Peyer's patch (tissue), 4 donors: ENCODE measurements around the gene SLC12A6. TPM values are rescaled to one million over a fixed set of nuclear protein-coding genes. Genes with fewer than 3 reads are reported as not detected.
"Not testable (repeated sequence)": the region's sequence is repeated elsewhere in the genome, so short reads cannot be mapped to it uniquely, and the experiment has no call there.

Experiments used
- DNase-seq, 3 donors: peaks; one replicate each; pipeline ENCODE4 v3.0.0-alpha.2; 2017 to 2019
- H3K27ac ChIP-seq, 4 donors: fragments of 200-600 bp; sonication (generic); one replicate each; pipeline ENCODE4 v1.5.1; 2016 to 2019
- H3K27me3 ChIP-seq, 2 donors: fragments of 200-600 bp; sonication (generic); one replicate each; pipeline ENCODE4 v1.5.1; 2019
- H3K36me3 ChIP-seq, 3 donors: fragments of 200-600 bp; sonication (generic); one replicate each; pipeline ENCODE4 v1.5.1; 2016 to 2019
- H3K4me1 ChIP-seq, 4 donors: fragments of 200-600 bp; sonication (generic); one replicate each; pipeline ENCODE4 v1.5.1; 2016 to 2019
- H3K4me3 ChIP-seq, 4 donors: fragments of 200-600 bp; sonication (generic); 1 replicate in 3 of 4; 2 replicates in 1 of 4; pipeline ENCODE4 v1.5.1; 2016 to 2019; ENCODE audit warnings: mild to moderate bottlenecking in 1 of 4
- H3K9me3 ChIP-seq, 4 donors: fragments of 200-600 bp; sonication (generic); one replicate each; pipeline ENCODE4 v1.5.1; 2016 to 2019; ENCODE audit warnings: mild to moderate bottlenecking in 1 of 4
- CTCF ChIP-seq, 6 experiments: fragments of 450-650 bp in 4 of 6; fragments of 200-600 bp in 2 of 6; sonication (generic) in 1 of 6; IDR thresholded peaks; one replicate each; pipeline ENCODE4 v1.5.1; 2017 to 2019; ENCODE audit warnings: antibody characterized with exemption in 6 of 6, mild to moderate bottlenecking in 3 of 6, moderate library complexity in 1 of 6
- POLR2A ChIP-seq, 2 donors: fragments of 450-650 bp; IDR thresholded peaks; one replicate each; pipeline ENCODE4 v1.5.1; 2017; ENCODE audit warnings: antibody characterized with exemption in 2 of 2, mild to moderate bottlenecking in 2 of 2, moderate library complexity in 2 of 2
- total RNA-seq, 4 donors: library from RNA; depleted of rRNA; stranded (reverse); fragments of >200 nt; gene quantifications; one replicate each; pipeline ENCODE4 v1.1.0, GENCODE V29; 2016

SLC12A6 gene
- total RNA-seq: 100 to 1,000 TPM in 1 of 4 donors, 10 to 100 TPM in 3; 48.7 to 111 (median 54.1) TPM

GRCh38 chr15:34337557-34338306, at the start of gene SLC12A6:
TSS of gene SLC12A6 (minus strand) at chr15:34337781. CDS start at chr15:34336680, 1,101 bp downstream.
- H3K36me3 ChIP-seq: peaks cover 0 to 11% (median 0%) of the 10 kb centered on the region in 3 donors
- peak within 1 kb of the TSS; percentile 78 to 87 (median 78) for H3K4me3 ChIP-seq
- H3K4me1 ChIP-seq: peaks cover 0 to 20% (median 0%) of the 10 kb centered on the region in 4 donors
- H3K27me3 ChIP-seq: no peaks in the 10 kb centered on the region
- peak within 1 kb of the TSS; percentile 88 to 98 (median 92) for H3K27ac ChIP-seq
- peak; percentile 90 to 96 (median 94) for DNase-seq
- H3K9me3 ChIP-seq: no peaks in the 10 kb centered on the region
- TF ChIP-seq CTCF (IDR thresholded peaks at IDR 0.05) (peak in 1 of 6 experiments; percentile 5), POLR2A (IDR thresholded peaks at IDR 0.05) (peak; percentile 77 to 79)

GRCh38 chr15:34381829-34382521, 44.4 kb upstream of the SLC12A6 start:
- not testable (repeated sequence) for H3K4me1 ChIP-seq, H3K36me3 ChIP-seq, H3K27ac ChIP-seq, H3K9me3 ChIP-seq, DNase-seq, H3K27me3 ChIP-seq, H3K4me3 ChIP-seq

- DNase-seq, H3K9me3 ChIP-seq, H3K27me3 ChIP-seq, H3K4me3 ChIP-seq, H3K36me3 ChIP-seq, H3K27ac ChIP-seq, H3K4me1 ChIP-seq: not testable (repeated sequence)
These were observed 42.9 kb upstream of the SLC12A6 start for GRCh38 chr15:34380491-34380890.

- no peak for TF ChIP-seq POLR2A (IDR thresholded peaks at IDR 0.05)
- no peak overlapping the region for H3K4me3 ChIP-seq
- no peaks in the 10 kb centered on the region for H3K9me3 ChIP-seq
- H3K4me1 ChIP-seq: no peaks in the 10 kb centered on the region
- H3K27me3 ChIP-seq: no peaks in the 10 kb centered on the region
- no peak overlapping the region for H3K27ac ChIP-seq
- no peak for DNase-seq
- no peaks in the 10 kb centered on the region for H3K36me3 ChIP-seq
These were observed 39.3 kb upstream of the SLC12A6 start for GRCh38 chr15:34376856-34377255.

GRCh38 chr15:34375541-34375940, 38.0 kb upstream of the SLC12A6 start:
- H3K27ac ChIP-seq, H3K4me1 ChIP-seq, DNase-seq, H3K27me3 ChIP-seq, H3K36me3 ChIP-seq, H3K9me3 ChIP-seq, H3K4me3 ChIP-seq: not testable (repeated sequence)

- Histone ChIP-seq H3K9me3 (no peaks in the 10 kb centered on the region), H3K4me3 (no peak overlapping the region), H3K36me3 (no peaks in the 10 kb centered on the region), H3K4me1 (no peaks in the 10 kb centered on the region), H3K27ac (no peak overlapping the region), H3K27me3 (no peaks in the 10 kb centered on the region)
- TF ChIP-seq CTCF (IDR thresholded peaks at IDR 0.05) (no peak), POLR2A (IDR thresholded peaks at IDR 0.05) (no peak)
- no peak for DNase-seq
These were observed 37.2 kb upstream of the SLC12A6 start for GRCh38 chr15:34374816-34375215.

- no peaks in the 10 kb centered on the region for H3K27me3 ChIP-seq
- no peaks in the 10 kb centered on the region for H3K9me3 ChIP-seq
- H3K4me1 ChIP-seq: no peaks in the 10 kb centered on the region
- no peak for TF ChIP-seq CTCF (IDR thresholded peaks at IDR 0.05)
- no peak for TF ChIP-seq POLR2A (IDR thresholded peaks at IDR 0.05)
- H3K36me3 ChIP-seq: no peaks in the 10 kb centered on the region
- H3K4me3 ChIP-seq: no peak overlapping the region
- no peak for DNase-seq
- no peak overlapping the region for H3K27ac ChIP-seq
These were observed 36.4 kb upstream of the SLC12A6 start for GRCh38 chr15:34373951-34374350.
